ENCODE measurements around the gene ATP8A2. TPM values are rescaled to one million over a fixed set of nuclear protein-coding genes. Genes with fewer than 3 reads are reported as not detected.

ATP8A2 gene
- total and polyA plus RNA-seq, 10 of the 15 experiments (the other 5 are each of a cell fraction or from before 2014, with no cell fraction given): 0.01 to 0.04 (median 0.04) TPM; not detected in 7

DNA sequence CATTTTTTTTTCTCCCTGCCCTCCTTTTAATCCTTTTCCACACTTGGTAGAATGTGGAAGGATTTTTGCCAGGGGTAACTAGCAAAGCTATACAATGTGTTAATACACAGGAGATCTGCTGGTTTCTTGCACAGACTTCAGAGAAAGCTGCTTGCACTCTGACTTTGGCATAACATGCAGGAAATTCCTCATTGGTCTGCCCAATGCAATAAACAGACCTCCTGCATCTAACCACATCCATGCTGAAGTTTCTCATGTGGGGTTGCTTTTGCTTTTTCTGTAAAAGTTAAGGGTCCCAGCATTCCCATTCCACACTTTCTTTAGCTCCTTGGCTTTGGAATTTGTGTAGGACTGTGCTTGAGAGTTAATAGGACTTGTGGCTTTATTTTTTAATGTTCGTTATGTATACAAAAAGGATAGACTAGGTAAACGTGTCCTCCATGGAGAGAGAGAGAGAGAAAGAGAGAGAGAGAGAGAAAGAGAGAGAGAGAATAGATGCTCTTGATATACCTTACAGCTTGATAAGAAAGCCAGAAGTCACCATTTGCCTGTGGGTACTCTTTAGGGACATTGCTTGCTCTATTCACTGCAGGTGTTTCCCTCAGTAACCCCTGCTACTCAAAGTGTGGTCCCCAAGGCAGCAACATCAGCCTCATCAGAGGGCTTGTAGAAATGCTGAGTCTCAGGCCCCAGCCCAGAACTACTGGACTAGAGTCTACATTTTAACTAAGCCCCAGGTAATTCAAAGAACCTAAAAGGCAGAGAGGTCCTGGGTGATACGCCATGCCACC lies 509.6 kb downstream of the ATP8A2 start:
- intact Hi-C loops (cut with micrococcal nuclease; ENCODE audit: unreplicated experiment): no loop called here
- POLR2A ChIA-PET: no interaction called here
- no peak for FAIRE-seq

DNA sequence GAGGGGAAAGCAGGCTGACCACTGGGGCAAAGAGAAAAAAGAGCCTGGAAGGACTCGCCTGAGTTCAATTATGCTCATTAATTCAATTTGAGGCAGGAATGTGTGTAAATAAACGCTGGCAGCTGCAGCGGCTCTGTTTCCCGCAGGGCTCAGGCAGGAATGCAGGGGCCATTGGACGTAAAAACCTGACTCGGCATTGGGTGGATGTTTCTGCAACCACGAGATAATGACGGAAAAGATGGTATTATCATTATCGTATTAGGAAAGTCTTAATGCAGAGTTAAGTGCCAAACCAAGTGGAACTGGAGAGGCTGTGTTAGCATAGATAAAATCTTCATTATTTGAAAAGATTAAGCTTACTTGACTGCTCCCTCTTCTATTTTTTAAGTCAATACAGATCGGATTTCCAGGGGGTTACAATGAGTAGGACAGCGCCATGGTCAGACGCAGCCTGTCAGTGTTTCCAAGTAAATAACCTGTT lies 510.2 kb downstream of the ATP8A2 start:
- intact Hi-C loops (cut with micrococcal nuclease; ENCODE audit: unreplicated experiment): no loop called here
- FAIRE-seq (no peak), DNase-seq (ENCODE audit: low read depth, low spot score) (no peak), ATAC-seq (no peak)
- BruUV-seq (replicated peaks): no TSS peak
- TF ChIP-seq, protein P1, sequence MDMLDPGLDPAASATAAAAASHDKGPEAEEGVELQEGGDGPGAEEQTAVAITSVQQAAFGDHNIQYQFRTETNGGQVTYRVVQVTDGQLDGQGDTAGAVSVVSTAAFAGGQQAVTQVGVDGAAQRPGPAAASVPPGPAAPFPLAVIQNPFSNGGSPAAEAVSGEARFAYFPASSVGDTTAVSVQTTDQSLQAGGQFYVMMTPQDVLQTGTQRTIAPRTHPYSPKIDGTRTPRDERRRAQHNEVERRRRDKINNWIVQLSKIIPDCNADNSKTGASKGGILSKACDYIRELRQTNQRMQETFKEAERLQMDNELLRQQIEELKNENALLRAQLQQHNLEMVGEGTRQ (IDR thresholded peaks at IDR 0.05; ENCODE audit: borderline replicate concordance, low read depth, low read length): no peak
- TF ChIP-seq, protein P2, sequence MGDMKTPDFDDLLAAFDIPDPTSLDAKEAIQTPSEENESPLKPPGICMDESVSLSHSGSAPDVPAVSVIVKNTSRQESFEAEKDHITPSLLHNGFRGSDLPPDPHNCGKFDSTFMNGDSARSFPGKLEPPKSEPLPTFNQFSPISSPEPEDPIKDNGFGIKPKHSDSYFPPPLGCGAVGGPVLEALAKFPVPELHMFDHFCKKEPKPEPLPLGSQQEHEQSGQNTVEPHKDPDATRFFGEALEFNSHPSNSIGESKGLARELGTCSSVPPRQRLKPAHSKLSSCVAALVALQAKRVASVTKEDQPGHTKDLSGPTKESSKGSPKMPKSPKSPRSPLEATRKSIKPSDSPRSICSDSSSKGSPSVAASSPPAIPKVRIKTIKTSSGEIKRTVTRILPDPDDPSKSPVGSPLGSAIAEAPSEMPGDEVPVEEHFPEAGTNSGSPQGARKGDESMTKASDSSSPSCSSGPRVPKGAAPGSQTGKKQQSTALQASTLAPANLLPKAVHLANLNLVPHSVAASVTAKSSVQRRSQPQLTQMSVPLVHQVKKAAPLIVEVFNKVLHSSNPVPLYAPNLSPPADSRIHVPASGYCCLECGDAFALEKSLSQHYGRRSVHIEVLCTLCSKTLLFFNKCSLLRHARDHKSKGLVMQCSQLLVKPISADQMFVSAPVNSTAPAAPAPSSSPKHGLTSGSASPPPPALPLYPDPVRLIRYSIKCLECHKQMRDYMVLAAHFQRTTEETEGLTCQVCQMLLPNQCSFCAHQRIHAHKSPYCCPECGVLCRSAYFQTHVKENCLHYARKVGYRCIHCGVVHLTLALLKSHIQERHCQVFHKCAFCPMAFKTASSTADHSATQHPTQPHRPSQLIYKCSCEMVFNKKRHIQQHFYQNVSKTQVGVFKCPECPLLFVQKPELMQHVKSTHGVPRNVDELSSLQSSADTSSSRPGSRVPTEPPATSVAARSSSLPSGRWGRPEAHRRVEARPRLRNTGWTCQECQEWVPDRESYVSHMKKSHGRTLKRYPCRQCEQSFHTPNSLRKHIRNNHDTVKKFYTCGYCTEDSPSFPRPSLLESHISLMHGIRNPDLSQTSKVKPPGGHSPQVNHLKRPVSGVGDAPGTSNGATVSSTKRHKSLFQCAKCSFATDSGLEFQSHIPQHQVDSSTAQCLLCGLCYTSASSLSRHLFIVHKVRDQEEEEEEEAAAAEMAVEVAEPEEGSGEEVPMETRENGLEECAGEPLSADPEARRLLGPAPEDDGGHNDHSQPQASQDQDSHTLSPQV (IDR thresholded peaks at IDR 0.05): no peak
- TF ChIP-seq, protein P3, sequence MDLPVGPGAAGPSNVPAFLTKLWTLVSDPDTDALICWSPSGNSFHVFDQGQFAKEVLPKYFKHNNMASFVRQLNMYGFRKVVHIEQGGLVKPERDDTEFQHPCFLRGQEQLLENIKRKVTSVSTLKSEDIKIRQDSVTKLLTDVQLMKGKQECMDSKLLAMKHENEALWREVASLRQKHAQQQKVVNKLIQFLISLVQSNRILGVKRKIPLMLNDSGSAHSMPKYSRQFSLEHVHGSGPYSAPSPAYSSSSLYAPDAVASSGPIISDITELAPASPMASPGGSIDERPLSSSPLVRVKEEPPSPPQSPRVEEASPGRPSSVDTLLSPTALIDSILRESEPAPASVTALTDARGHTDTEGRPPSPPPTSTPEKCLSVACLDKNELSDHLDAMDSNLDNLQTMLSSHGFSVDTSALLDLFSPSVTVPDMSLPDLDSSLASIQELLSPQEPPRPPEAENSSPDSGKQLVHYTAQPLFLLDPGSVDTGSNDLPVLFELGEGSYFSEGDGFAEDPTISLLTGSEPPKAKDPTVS (IDR thresholded peaks at IDR 0.05; ENCODE audit: low read depth, low read length): no peak
- 43% methylated on average over 12 of the region's 12 CpGs for WGBS (ENCODE audit: insufficient coverage, insufficient replicate concordance, low lambda C conversion rate, missing lambda C conversion rate)
- Histone ChIP-seq H2AFZ (ENCODE audit: control insufficient read depth, low read depth, low read length) (no peak overlapping the region), H4K20me1 (ENCODE audit: control insufficient read depth, insufficient read depth) (no peaks in the 10 kb centered on the region), H3K4me2 (ENCODE audit: control insufficient read depth, insufficient read depth) (no peak overlapping the region), H3K9ac (ENCODE audit: control insufficient read depth, insufficient read depth, low read length) (no peak overlapping the region), H3K27me3 (replicated peaks in 1 of 2; ENCODE audit: control insufficient read depth in 2 of 2, insufficient read depth in 2 of 2, low read length in 1 of 2) (no peaks in the 10 kb centered on the region), H3K36me3 (ENCODE audit: control insufficient read depth in 2 of 2, insufficient read depth in 2 of 2, low read length in 1 of 2) (no peaks in the 10 kb centered on the region), H3K9me3 (replicated peaks; ENCODE audit: control insufficient read depth, insufficient read depth, low read length) (no peaks in the 10 kb centered on the region), H3K4me3 (no peak overlapping the region), H3K27ac (ENCODE audit: control insufficient read depth, insufficient read depth) (no peak overlapping the region), H3K79me2 (ENCODE audit: control insufficient read depth, insufficient read depth, low read length) (no peaks in the 10 kb centered on the region), H3K4me1 (ENCODE audit: control insufficient read depth, insufficient read depth, low read length) (no peaks in the 10 kb centered on the region)
- SMC1A ChIA-PET (ENCODE audit: uncharacterized antibody, unreplicated experiment): no interaction called here
- POLR2A ChIA-PET: no interaction called here
- in situ Hi-C loops (cut with MboI): no loop called here
- CTCF ChIA-PET: interaction anchor here (0.6 kb wide), 1 partner anchor 31 kb away, joined by 3 read pairs; no protein-coding TSS in a partner anchor
- RAD21 ChIA-PET (ENCODE audit: unreplicated experiment): no interaction called here

More for the DNA sequence above, 509.6 kb downstream of the ATP8A2 start:
- Histone ChIP-seq H3K36me3 (ENCODE audit: control insufficient read depth in 2 of 2, insufficient read depth in 2 of 2, low read length in 1 of 2) (no peaks in the 10 kb centered on the region), H3K4me1 (ENCODE audit: control insufficient read depth, insufficient read depth, low read length) (no peaks in the 10 kb centered on the region), H3K27me3 (replicated peaks in 1 of 2; ENCODE audit: control insufficient read depth in 2 of 2, insufficient read depth in 2 of 2, low read length in 1 of 2) (no peaks in the 10 kb centered on the region), H3K9me3 (replicated peaks; ENCODE audit: control insufficient read depth, insufficient read depth, low read length) (no peaks in the 10 kb centered on the region), H3K9ac (ENCODE audit: control insufficient read depth, insufficient read depth, low read length) (no peak overlapping the region), H3K4me2 (ENCODE audit: control insufficient read depth, insufficient read depth) (no peak overlapping the region), H3K79me2 (ENCODE audit: control insufficient read depth, insufficient read depth, low read length) (no peaks in the 10 kb centered on the region), H4K20me1 (ENCODE audit: control insufficient read depth, insufficient read depth) (no peaks in the 10 kb centered on the region), H3K4me3 (no peak overlapping the region), H2AFZ (ENCODE audit: control insufficient read depth, low read depth, low read length) (no peak overlapping the region), H3K27ac (ENCODE audit: control insufficient read depth, insufficient read depth) (no peak overlapping the region)
- ChIA-PET CTCF (no interaction called here), SMC1A (ENCODE audit: uncharacterized antibody, unreplicated experiment) (no interaction called here), RAD21 (ENCODE audit: unreplicated experiment) (no interaction called here)
- in situ Hi-C loops (cut with MboI): no loop called here
- WGBS (ENCODE audit: insufficient coverage, insufficient replicate concordance, low lambda C conversion rate, missing lambda C conversion rate): 4% methylated on average over 3 of the region's 3 CpGs
- no TSS peak for BruUV-seq (replicated peaks)
- ATAC-seq: no peak
- no peak for DNase-seq (ENCODE audit: low read depth, low spot score)
- TF ChIP-seq, protein P4, sequence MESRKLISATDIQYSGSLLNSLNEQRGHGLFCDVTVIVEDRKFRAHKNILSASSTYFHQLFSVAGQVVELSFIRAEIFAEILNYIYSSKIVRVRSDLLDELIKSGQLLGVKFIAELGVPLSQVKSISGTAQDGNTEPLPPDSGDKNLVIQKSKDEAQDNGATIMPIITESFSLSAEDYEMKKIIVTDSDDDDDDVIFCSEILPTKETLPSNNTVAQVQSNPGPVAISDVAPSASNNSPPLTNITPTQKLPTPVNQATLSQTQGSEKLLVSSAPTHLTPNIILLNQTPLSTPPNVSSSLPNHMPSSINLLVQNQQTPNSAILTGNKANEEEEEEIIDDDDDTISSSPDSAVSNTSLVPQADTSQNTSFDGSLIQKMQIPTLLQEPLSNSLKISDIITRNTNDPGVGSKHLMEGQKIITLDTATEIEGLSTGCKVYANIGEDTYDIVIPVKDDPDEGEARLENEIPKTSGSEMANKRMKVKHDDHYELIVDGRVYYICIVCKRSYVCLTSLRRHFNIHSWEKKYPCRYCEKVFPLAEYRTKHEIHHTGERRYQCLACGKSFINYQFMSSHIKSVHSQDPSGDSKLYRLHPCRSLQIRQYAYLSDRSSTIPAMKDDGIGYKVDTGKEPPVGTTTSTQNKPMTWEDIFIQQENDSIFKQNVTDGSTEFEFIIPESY (IDR thresholded peaks at IDR 0.05): no peak

Measured in GM12878 (cell line).